GM21447 (cell line): ENCODE measurements around the gene LHCGR.

Experiments
- ATAC-seq: cut with Tn5 transposase; IDR thresholded peaks from one replicate; pipeline ENCODE4 v1.9.1; 2021; ENCODE audit not compliant: unreplicated experiment

LHCGR gene

GRCh38 chr2:48755473-48755872, at the start of gene LHCGR:
Gene LHCGR (minus strand): TSS chr2:48755724. CDS start chr2:48755671, 53 bp downstream.
- ATAC-seq, result no peak

GRCh38 chr2:48799601-48800000, 44.1 kb upstream of the LHCGR start:
- ATAC-seq, result no peak

GRCh38 chr2:48795065-48795464, 39.5 kb upstream of the LHCGR start:
- no peak for ATAC-seq

- no peak for ATAC-seq
These were observed 38.1 kb upstream of the LHCGR start for GRCh38 chr2:48793671-48794070.

- ATAC-seq, result no peak
These were observed 36.5 kb upstream of the LHCGR start for GRCh38 chr2:48792030-48792429.

GRCh38 chr2:48790407-48791170, 35.1 kb upstream of the LHCGR start:
- ATAC-seq, result no peak

- ATAC-seq, result no peak
These were observed 32.1 kb upstream of the LHCGR start for GRCh38 chr2:48787580-48787979.

- no peak for ATAC-seq
These were observed 25.8 kb upstream of the LHCGR start for GRCh38 chr2:48781366-48781765.

GRCh38 chr2:48779019-48779716, 23.6 kb upstream of the LHCGR start:
- no peak for ATAC-seq

GRCh38 chr2:48774251-48774650, 18.7 kb upstream of the LHCGR start:
- no peak for ATAC-seq

- no peak for ATAC-seq
These were observed 15.9 kb upstream of the LHCGR start for GRCh38 chr2:48771241-48772014.

GRCh38 chr2:48770181-48770580, 14.7 kb upstream of the LHCGR start:
- no peak for ATAC-seq

- no peak for ATAC-seq
These were observed 13.1 kb upstream of the LHCGR start for GRCh38 chr2:48768669-48769068.

GRCh38 chr2:48767330-48767729, 11.8 kb upstream of the LHCGR start:
- no peak for ATAC-seq

GRCh38 chr2:48760826-48761225, 5.3 kb upstream of the LHCGR start:
- no peak for ATAC-seq

- ATAC-seq, result no peak
These were observed 4.2 kb upstream of the LHCGR start for GRCh38 chr2:48759682-48760081.

GRCh38 chr2:48756289-48756688, 765 bp upstream of the LHCGR start:
- ATAC-seq, result peak; percentile 54

GRCh38 chr2:48754874-48755273, 650 bp downstream of the LHCGR start:
- no peak for ATAC-seq

GRCh38 chr2:48753228-48753627, 2.3 kb downstream of the LHCGR start:
- peak; percentile 38 for ATAC-seq

GRCh38 chr2:48750128-48750739, 5.3 kb downstream of the LHCGR start:
- peak; percentile 62 for ATAC-seq
